ENCODE data around the gene FRY.
"Not testable (repeated sequence)": the region's sequence is repeated elsewhere in the genome, so short reads cannot be mapped to it uniquely, and the experiment has no call there.

Gene FRY

GRCh38 chr13:32041429-32041828 lies 9.9 kb downstream of the FRY start:
- no peak for DNase-seq (ENCODE audit: low read depth)

GRCh38 chr13:32042551-32042950 lies 11.0 kb downstream of the FRY start:
- DNase-seq (ENCODE audit: low read depth) = no peak

GRCh38 chr13:32044446-32044845 lies 12.9 kb downstream of the FRY start:
- no peak for DNase-seq (ENCODE audit: low read depth)

GRCh38 chr13:32045537-32045936 lies 14.0 kb downstream of the FRY start:
- DNase-seq (ENCODE audit: low read depth) = no peak

GRCh38 chr13:32045982-32046785 lies 14.6 kb downstream of the FRY start:
- DNase-seq (ENCODE audit: low read depth) = no peak

GRCh38 chr13:32047088-32047487 lies 15.5 kb downstream of the FRY start:
- DNase-seq (ENCODE audit: low read depth) = no peak

GRCh38 chr13:32047793-32048192 lies 16.2 kb downstream of the FRY start:
- no peak for DNase-seq (ENCODE audit: low read depth)

GRCh38 chr13:32048816-32049215 lies 17.2 kb downstream of the FRY start:
- DNase-seq (ENCODE audit: low read depth) = no peak

GRCh38 chr13:32051156-32051555 lies 19.6 kb downstream of the FRY start:
- no peak for DNase-seq (ENCODE audit: low read depth)

GRCh38 chr13:32056316-32056715 lies 24.7 kb downstream of the FRY start:
- no peak for DNase-seq (ENCODE audit: low read depth)

GRCh38 chr13:32057325-32057724 lies 25.8 kb downstream of the FRY start:
- not testable (repeated sequence) for DNase-seq (ENCODE audit: low read depth)

GRCh38 chr13:32059511-32059984 lies 28.0 kb downstream of the FRY start:
- DNase-seq (ENCODE audit: low read depth) = no peak

- no peak for DNase-seq (ENCODE audit: low read depth)
Observed at GRCh38 chr13:32060401-32060878, 28.9 kb downstream of the FRY start.

GRCh38 chr13:32063619-32064233 lies 32.2 kb downstream of the FRY start:
- DNase-seq (ENCODE audit: low read depth) = no peak

- no peak for DNase-seq (ENCODE audit: low read depth)
Observed at GRCh38 chr13:32067149-32067961, 35.8 kb downstream of the FRY start.

GRCh38 chr13:32068255-32068654 lies 36.7 kb downstream of the FRY start:
- DNase-seq (ENCODE audit: low read depth) = no peak

GRCh38 chr13:32073180-32073864 lies 41.7 kb downstream of the FRY start:
- DNase-seq (ENCODE audit: low read depth) = no peak

GRCh38 chr13:32075170-32075851 lies 43.7 kb downstream of the FRY start:
- DNase-seq (ENCODE audit: low read depth) = no peak

GRCh38 chr13:32079587-32079986 lies 48.0 kb downstream of the FRY start:
- DNase-seq (ENCODE audit: low read depth) = no peak

GRCh38 chr13:32080328-32080744 lies 48.8 kb downstream of the FRY start:
- DNase-seq (ENCODE audit: low read depth) = no peak

- DNase-seq (ENCODE audit: low read depth) = no peak
Observed at GRCh38 chr13:32081591-32081990, 50.0 kb downstream of the FRY start.
